CD4-positive, CD25-positive, alpha-beta regulatory T cell (primary cell): ENCODE measurements around the gene CYTH4. TPM values are rescaled to one million over a fixed set of nuclear protein-coding genes. Genes with fewer than 3 reads are reported as not detected.

Source experiments
- ATAC-seq, 2 donors: fragments of 150-1000 bp; cut with Tn5 transposase; one replicate each; pipeline ENCODE4 v1.10.0; 2021; ENCODE audit warnings: low read depth in 2 of 2, moderate number of reproducible peaks in 2 of 2, moderate library complexity in 1 of 2
- DNase-seq, 3 donors: peaks; one replicate each; pipeline versions ENCODE4 v3.0.0 to v3.0.0-alpha.2; 2012 to 2022; ENCODE audit warnings: mixed read lengths in 1 of 3
- H3K27ac ChIP-seq: one replicate; pipeline ENCODE4 v1.7.0; 2013; ENCODE audit warnings: mild to moderate bottlenecking, low read length; ENCODE audit not compliant: insufficient read depth, poor library complexity, severe bottlenecking
- H3K27me3 ChIP-seq: one replicate; pipeline ENCODE4 v1.7.0; 2013; ENCODE audit warnings: low read length; ENCODE audit not compliant: control insufficient read depth, insufficient read depth
- H3K36me3 ChIP-seq: one replicate; pipeline ENCODE4 v1.7.0; 2013; ENCODE audit warnings: mild to moderate bottlenecking, low read length, moderate library complexity; ENCODE audit not compliant: control insufficient read depth, insufficient read depth
- H3K4me1 ChIP-seq: 2 replicates; pipeline ENCODE4 v1.7.0; 2013; ENCODE audit warnings: mild to moderate bottlenecking, low read length; ENCODE audit not compliant: insufficient read depth, control insufficient read depth, poor library complexity, severe bottlenecking
- H3K4me3 ChIP-seq: one replicate; pipeline ENCODE4 v1.7.0; 2013; ENCODE audit warnings: low read depth, mild to moderate bottlenecking, low read length, moderate library complexity
- H3K9me3 ChIP-seq, 2 experiments: 1 replicate in 1 of 2; 2 replicates in 1 of 2; pipeline ENCODE4 v1.7.0; 2013; ENCODE audit warnings: low read length in 2 of 2, mild to moderate bottlenecking in 1 of 2, moderate library complexity in 1 of 2; ENCODE audit not compliant: control insufficient read depth in 2 of 2
- H3K27ac Mint-ChIP-seq, 3 donors: one replicate each; pipeline ENCODE4 v1.8.0; 2020 to 2022; ENCODE audit warnings: mild to moderate bottlenecking in 3 of 3, mixed read lengths in 3 of 3, moderate library complexity in 2 of 3
- H3K27me3 Mint-ChIP-seq: one replicate; pipeline ENCODE4 v1.8.0; 2022; ENCODE audit warnings: mild to moderate bottlenecking, mixed read lengths
- H3K36me3 Mint-ChIP-seq: one replicate; pipeline ENCODE4 v1.8.0; 2020; ENCODE audit warnings: mixed read lengths
- H3K4me1 Mint-ChIP-seq, 4 donors: one replicate each; pipeline ENCODE4 v1.8.0; 2020 to 2022; ENCODE audit warnings: mixed read lengths in 4 of 4, mild to moderate bottlenecking in 1 of 4
- H3K4me3 Mint-ChIP-seq, 4 donors: one replicate each; pipeline ENCODE4 v1.8.0; 2020 to 2022; ENCODE audit warnings: mild to moderate bottlenecking in 4 of 4, mixed read lengths in 4 of 4, moderate library complexity in 3 of 4
- H3K9me3 Mint-ChIP-seq, 7 donors: one replicate each; pipeline ENCODE4 v1.8.0; 2020 to 2022; ENCODE audit warnings: mixed read lengths in 7 of 7, mild to moderate bottlenecking in 3 of 7, moderate library complexity in 2 of 7
- polyA plus RNA-seq, 4 donors: library from polyadenylated mRNA; unstranded; fragments of 300-500 nt; fragmentation: Illumina TruSeq; gene quantifications; one replicate each; pipeline ENCODE4 v1.2.3, GENCODE V29; 2021
- total RNA-seq: library from RNA; stranded (reverse); gene quantifications from one replicate; pipeline ENCODE4 v1.2.3, GENCODE V29; 2022

The CYTH4 gene
- total and polyA plus RNA-seq, 5 donors from 2014 or later: 47.4 to 153 (median 49.9) TPM

DNA sequence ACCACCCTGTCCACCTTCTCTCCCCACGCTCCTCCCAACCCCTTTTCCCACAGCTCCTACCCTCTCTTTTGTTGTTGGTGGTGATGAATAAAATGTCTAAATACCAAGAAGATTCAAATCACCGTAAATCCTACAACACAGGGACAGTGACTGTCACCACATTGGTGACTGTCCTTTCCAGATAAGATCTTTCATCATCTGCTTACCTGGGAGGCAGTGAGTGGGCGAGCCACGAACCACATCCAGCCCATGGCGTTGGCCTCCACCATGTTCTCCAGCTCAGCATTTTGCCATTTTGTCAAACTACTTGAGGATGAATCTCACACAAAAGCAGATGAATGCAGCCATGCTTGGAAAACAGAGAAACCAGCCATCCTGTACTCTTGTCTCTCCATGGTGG lies 6.7 kb upstream of the CYTH4 start:
- H3K27ac Mint-ChIP-seq: no peak overlapping the region
- Histone ChIP-seq H3K9me3 (no peaks in the 10 kb centered on the region), H3K27me3 (no peaks in the 10 kb centered on the region), H3K27ac (no peak overlapping the region), H3K4me3 (no peak overlapping the region), H3K36me3 (no peaks in the 10 kb centered on the region), H3K4me1 (no peaks in the 10 kb centered on the region)
- no peaks in the 10 kb centered on the region for H3K36me3 Mint-ChIP-seq
- no peaks in the 10 kb centered on the region for H3K9me3 Mint-ChIP-seq
- H3K4me1 Mint-ChIP-seq: peaks cover 3 to 8% (median 6%) of the 10 kb centered on the region in 4 donors
- ATAC-seq (no peak), DNase-seq (no peak)
- H3K4me3 Mint-ChIP-seq: peak overlapping the region in 1 of 4 donors; percentile 8
- no peaks in the 10 kb centered on the region for H3K27me3 Mint-ChIP-seq

DNA sequence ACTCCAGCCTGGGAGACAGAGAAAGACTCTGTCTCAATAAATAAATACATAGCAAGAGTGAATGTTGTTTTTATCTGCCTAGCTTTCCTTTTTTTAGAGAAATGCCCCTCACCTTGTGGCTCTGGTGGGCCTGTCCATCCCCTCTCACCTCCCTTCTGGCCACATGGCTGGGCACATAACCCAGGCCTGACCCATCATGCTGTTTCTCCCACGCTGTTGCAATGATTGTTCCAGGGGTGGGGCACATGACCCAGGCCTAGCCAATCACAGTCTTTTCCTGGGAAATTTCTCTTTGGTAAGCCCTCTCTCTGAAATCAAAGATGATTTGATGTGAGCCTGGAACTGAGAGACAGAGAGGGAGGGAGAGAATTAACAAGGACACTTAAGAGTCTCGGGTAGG lies 5.5 kb upstream of the CYTH4 start:
- no peaks in the 10 kb centered on the region for H3K27me3 ChIP-seq
- no peaks in the 10 kb centered on the region for H3K36me3 ChIP-seq
- peaks cover 7% of the 10 kb centered on the region for H3K4me1 ChIP-seq
- Mint-ChIP-seq H3K27me3 (no peaks in the 10 kb centered on the region), H3K4me3 (peak overlapping the region in 1 of 4 donors; percentile 8), H3K36me3 (no peaks in the 10 kb centered on the region), H3K9me3 (no peaks in the 10 kb centered on the region), H3K4me1 (peaks cover 4 to 15% (median 7%) of the 10 kb centered on the region in 4 donors), H3K27ac (no peak overlapping the region)
- ATAC-seq (no peak), DNase-seq (no peak)
- H3K27ac ChIP-seq: no peak overlapping the region
- no peaks in the 10 kb centered on the region for H3K9me3 ChIP-seq
- no peak overlapping the region for H3K4me3 ChIP-seq

DNA sequence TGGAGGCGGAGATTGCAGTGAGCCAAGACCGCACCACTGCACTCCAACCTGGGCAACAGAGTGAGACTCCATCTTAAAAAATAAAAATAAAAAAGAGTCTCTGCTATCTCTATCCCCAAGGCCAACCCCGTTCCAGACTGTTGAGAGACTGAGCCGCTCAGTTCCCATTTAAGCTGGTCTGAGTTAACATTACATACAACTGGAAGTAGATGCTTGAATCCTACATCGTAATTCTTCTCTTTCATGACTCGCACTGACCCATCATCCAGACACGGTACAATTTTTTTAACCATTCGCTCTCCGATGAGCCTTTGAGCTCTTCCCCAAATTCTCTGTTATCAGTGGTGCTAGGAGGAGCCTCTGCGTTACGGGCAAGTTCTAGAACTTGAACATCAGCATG lies 4.9 kb upstream of the CYTH4 start:
- ATAC-seq (no peak), DNase-seq (no peak)
- Mint-ChIP-seq H3K36me3 (no peaks in the 10 kb centered on the region), H3K4me1 (peaks cover 4 to 21% (median 12%) of the 10 kb centered on the region in 4 donors), H3K4me3 (peak overlapping the region in 1 of 4 donors; percentile 34), H3K27me3 (no peaks in the 10 kb centered on the region), H3K9me3 (no peaks in the 10 kb centered on the region), H3K27ac (peak overlapping the region in 1 of 3 donors; percentile 86)
- Histone ChIP-seq H3K27ac (no peak overlapping the region), H3K27me3 (no peaks in the 10 kb centered on the region), H3K4me1 (peaks cover 13% of the 10 kb centered on the region), H3K9me3 (no peaks in the 10 kb centered on the region), H3K4me3 (no peak overlapping the region), H3K36me3 (no peaks in the 10 kb centered on the region)

DNA sequence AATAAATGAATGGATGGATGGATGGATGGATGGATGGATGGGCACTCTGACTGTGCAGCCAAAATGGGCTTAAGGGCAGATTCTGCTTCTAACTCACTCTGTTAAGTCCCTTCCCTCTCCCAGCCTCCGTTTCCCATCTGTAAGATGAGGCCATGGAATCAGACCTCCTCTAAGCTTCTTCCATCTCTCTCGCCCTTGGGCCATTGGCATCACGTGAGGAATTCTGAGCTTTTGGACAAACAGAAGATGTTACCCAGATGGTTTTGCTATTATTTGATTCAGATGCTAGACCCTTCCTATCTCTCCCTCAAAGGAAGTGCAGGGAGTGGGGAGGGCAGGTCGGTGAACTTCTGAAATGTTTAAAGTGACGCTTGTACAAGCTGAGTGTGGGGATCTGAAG lies 4.0 kb upstream of the CYTH4 start:
- peaks cover 8 to 27% (median 18%) of the 10 kb centered on the region in 4 donors for H3K4me1 Mint-ChIP-seq
- peaks cover 0 to 1% (median 0%) of the 10 kb centered on the region in 7 donors for H3K9me3 Mint-ChIP-seq
- Histone ChIP-seq H3K27me3 (no peaks in the 10 kb centered on the region), H3K9me3 (no peaks in the 10 kb centered on the region), H3K27ac (no peak overlapping the region), H3K4me1 (peaks cover 21% of the 10 kb centered on the region), H3K4me3 (no peak overlapping the region), H3K36me3 (no peaks in the 10 kb centered on the region)
- no peak for ATAC-seq
- peaks cover 4% of the 10 kb centered on the region for H3K36me3 Mint-ChIP-seq
- H3K4me3 Mint-ChIP-seq: peak overlapping the region in 1 of 4 donors; percentile 34
- H3K27me3 Mint-ChIP-seq: no peaks in the 10 kb centered on the region
- no peak overlapping the region for H3K27ac Mint-ChIP-seq
- no peak for DNase-seq

- H3K4me3 ChIP-seq: no peak overlapping the region
- H3K9me3 ChIP-seq: no peaks in the 10 kb centered on the region
- peaks cover 0 to 1% (median 0%) of the 10 kb centered on the region in 7 donors for H3K9me3 Mint-ChIP-seq
- H3K36me3 ChIP-seq: no peaks in the 10 kb centered on the region
- no peak overlapping the region for H3K27ac ChIP-seq
- no peaks in the 10 kb centered on the region for H3K27me3 ChIP-seq
- peaks cover 9% of the 10 kb centered on the region for H3K36me3 Mint-ChIP-seq
- ATAC-seq (no peak), DNase-seq (no peak)
- H3K4me1 Mint-ChIP-seq: peaks cover 8 to 34% (median 23%) of the 10 kb centered on the region in 4 donors
- no peaks in the 10 kb centered on the region for H3K27me3 Mint-ChIP-seq
- H3K27ac Mint-ChIP-seq: peak overlapping the region in 1 of 3 donors; percentile 52
- H3K4me3 Mint-ChIP-seq: peak overlapping the region in 2 of 4 donors; percentile 34 to 89
- peaks cover 34% of the 10 kb centered on the region for H3K4me1 ChIP-seq
These were observed 2.8 kb upstream of the CYTH4 start for GRCh38 chr22:37279331-37280181.

DNA sequence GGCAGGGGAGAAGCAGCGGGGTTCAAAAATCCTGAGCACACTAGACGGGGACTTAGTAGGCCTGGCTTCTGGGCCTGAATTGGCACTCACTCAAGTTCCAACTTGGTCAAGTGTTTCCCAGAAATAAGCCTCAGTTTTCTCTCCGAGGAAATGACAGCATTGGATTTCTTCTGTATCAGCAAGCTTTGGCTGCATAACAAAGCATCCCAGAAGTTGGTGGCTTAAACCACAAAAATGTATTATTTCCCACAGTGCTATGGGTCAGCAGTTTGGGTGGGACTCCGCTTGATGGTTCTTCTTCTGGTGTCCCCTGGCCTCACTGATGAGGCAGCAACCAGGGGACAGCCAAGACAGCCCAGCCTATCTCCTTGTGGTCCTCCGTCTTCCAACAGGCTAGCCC lies 1.6 kb upstream of the CYTH4 start:
- Mint-ChIP-seq H3K9me3 (peaks cover 0 to 1% (median 0%) of the 10 kb centered on the region in 7 donors), H3K27me3 (no peaks in the 10 kb centered on the region), H3K4me1 (peaks cover 4 to 43% (median 26%) of the 10 kb centered on the region in 4 donors), H3K4me3 (peak overlapping the region in 2 of 4 donors; percentile 89 to 93), H3K27ac (peak overlapping the region in 2 of 3 donors; percentile 31 to 32), H3K36me3 (peaks cover 13% of the 10 kb centered on the region)
- ATAC-seq (no peak), DNase-seq (no peak)
- H3K27ac ChIP-seq: no peak overlapping the region
- no peaks in the 10 kb centered on the region for H3K9me3 ChIP-seq
- peaks cover under 1% of the 10 kb centered on the region for H3K36me3 ChIP-seq
- peaks cover 46% of the 10 kb centered on the region for H3K4me1 ChIP-seq
- H3K27me3 ChIP-seq: no peaks in the 10 kb centered on the region
- H3K4me3 ChIP-seq: no peak overlapping the region

- Histone ChIP-seq H3K27me3 (no peaks in the 10 kb centered on the region), H3K27ac (peak overlapping the region; percentile 80), H3K9me3 (no peaks in the 10 kb centered on the region), H3K36me3 (peaks cover 5% of the 10 kb centered on the region), H3K4me1 (peaks cover 50% of the 10 kb centered on the region), H3K4me3 (no peak overlapping the region)
- no peaks in the 10 kb centered on the region for H3K27me3 Mint-ChIP-seq
- peaks cover 0 to 1% (median 0%) of the 10 kb centered on the region in 7 donors for H3K9me3 Mint-ChIP-seq
- peak overlapping the region in 3 of 4 donors; percentile 93 to 100 (median 98) for H3K4me3 Mint-ChIP-seq
- DNase-seq (no peak), ATAC-seq (no peak)
- peak overlapping the region; percentile 31 to 99 (median 32) for H3K27ac Mint-ChIP-seq
- H3K4me1 Mint-ChIP-seq: peaks cover 4 to 45% (median 26%) of the 10 kb centered on the region in 4 donors
- H3K36me3 Mint-ChIP-seq: peaks cover 16% of the 10 kb centered on the region
These were observed 1.1 kb upstream of the CYTH4 start for GRCh38 chr22:37281195-37281594.
